Activated T-helper 1 cell treated with anti-CD3 and anti-CD28 coated beads, Interleukin-2, amount 50 U/mL, for 16 hours (primary cell): Measurements from ENCODE around the gene MMP25.
A peak's percentile ranks its signal among the peaks of the same experiment; 100 is the strongest.

ENCODE experiments used
- DNase-seq, 2 donors: peaks; one replicate each; pipeline ENCODE4 v3.0.0-alpha.2; 2020; ENCODE audit warnings: low read depth in 1 of 2, low spot score in 1 of 2

Gene MMP25

DNA sequence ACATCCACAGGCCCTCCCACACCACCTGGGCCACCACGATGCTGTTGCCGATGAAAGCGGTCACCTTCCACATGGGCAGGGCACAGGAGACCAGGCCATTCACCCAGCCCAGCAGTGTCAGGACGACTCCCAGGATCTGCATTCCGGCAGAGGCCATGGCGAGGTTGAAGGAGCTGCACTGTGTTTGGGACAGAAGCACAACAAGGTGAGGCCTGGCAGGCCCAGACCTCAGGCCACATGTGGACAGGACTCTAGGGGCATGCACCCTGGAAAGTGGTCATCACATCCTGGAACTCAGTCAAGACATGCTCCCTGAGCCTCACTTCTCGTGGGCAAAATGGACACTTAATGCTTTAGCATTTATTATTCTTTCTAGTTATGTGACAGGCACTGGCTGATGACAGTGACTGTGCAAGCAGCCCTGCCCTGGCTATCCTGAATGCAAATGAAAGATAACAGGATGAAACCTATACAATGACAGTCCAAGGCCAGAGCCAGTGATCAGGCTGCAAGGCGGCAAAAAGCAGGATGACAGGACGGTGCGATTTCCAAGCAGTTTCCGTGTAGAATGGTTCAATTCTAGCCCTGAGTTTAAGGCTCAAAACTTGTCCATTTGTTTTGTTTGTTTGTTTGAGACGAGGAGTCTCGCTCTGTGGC, 30.4 kb upstream of the MMP25 start:
- DNase-seq = no peak

GRCh38 chr16:3017344-3017743, 29.0 kb upstream of the MMP25 start:
- DNase-seq = no peak

- no peak for DNase-seq
Observed at GRCh38 chr16:3017794-3018506, 28.4 kb upstream of the MMP25 start, which contains the start of gene CLDN6. CLDN6 (minus strand) TSS chr16:3018183; CDS start chr16:3016021, 2,162 bp downstream.

GRCh38 chr16:3019594-3020246, 26.6 kb upstream of the MMP25 start:
- no peak for DNase-seq

DNA sequence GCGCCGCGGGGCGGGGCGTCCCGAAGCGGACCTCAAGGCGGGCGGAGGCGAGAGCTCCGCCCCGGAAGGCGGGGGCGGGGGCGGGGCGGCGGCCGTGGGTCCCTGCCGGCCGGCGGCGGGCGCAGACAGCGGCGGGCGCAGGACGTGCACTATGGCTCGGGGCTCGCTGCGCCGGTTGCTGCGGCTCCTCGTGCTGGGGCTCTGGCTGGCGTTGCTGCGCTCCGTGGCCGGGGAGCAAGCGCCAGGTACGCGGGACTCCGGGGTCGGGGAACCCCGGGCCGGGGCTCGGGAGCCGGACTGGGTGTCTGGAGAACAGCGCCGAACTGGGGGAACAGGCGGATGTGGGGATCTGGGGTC, 26.1 kb upstream of the MMP25 start, which contains the start of gene TNFRSF12A:
TNFRSF12A (plus strand) TSS at position 122 of the 357 bp plus-strand sequence; CDS start at position 152, 30 bp downstream.
- DNase-seq = peak; percentile 24 to 56

DNA sequence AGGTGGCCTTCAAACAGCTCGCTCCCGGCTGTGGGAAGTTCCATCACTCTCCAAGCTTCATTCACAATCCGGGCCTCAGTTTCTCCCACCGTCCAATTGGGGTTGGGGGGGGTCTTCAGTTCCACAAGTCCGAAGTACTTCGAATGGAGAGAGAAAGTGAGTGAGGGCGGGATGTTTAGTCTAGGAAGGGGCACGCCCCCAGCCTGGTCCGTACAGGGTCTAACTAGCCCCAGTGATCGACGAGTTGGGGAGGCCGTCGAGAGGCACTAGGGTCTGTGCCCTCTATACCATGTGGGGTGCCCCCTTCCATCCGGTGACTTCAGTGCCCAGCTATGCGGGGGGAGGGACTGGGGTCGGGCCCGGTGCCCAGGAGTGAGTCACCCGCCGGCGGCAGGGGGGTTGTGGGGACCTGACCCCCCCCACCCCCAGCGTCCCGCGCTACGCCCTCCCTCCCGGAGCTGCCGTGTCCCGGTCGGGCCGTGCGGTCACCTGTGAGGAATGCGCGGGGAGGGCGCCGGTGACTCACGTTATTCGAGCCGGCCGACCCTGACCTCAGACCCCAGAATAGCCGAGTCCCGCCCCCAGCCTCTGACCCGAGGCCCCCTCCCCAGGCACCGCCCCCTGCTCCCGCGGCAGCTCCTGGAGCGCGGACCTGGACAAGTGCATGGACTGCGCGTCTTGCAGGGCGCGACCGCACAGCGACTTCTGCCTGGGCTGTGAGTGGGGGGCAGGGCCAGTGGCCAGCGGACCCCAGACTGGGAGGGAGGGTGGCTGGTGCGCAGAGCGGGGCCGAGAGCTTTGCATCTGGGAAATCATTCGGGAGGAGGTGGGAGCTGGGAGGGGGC, 25.5 kb upstream of the MMP25 start:
- peak; percentile 33 to 64 for DNase-seq

- DNase-seq = peak; percentile 50 to 69
Observed at GRCh38 chr16:3021449-3022207, 24.7 kb upstream of the MMP25 start.

GRCh38 chr16:3022208-3022683, 24.1 kb upstream of the MMP25 start:
- peak; percentile 70 to 80 for DNase-seq

- no peak for DNase-seq
Observed at GRCh38 chr16:3022684-3023414, 23.5 kb upstream of the MMP25 start.

GRCh38 chr16:3023415-3023668, 23.0 kb upstream of the MMP25 start:
- DNase-seq = no peak

DNA sequence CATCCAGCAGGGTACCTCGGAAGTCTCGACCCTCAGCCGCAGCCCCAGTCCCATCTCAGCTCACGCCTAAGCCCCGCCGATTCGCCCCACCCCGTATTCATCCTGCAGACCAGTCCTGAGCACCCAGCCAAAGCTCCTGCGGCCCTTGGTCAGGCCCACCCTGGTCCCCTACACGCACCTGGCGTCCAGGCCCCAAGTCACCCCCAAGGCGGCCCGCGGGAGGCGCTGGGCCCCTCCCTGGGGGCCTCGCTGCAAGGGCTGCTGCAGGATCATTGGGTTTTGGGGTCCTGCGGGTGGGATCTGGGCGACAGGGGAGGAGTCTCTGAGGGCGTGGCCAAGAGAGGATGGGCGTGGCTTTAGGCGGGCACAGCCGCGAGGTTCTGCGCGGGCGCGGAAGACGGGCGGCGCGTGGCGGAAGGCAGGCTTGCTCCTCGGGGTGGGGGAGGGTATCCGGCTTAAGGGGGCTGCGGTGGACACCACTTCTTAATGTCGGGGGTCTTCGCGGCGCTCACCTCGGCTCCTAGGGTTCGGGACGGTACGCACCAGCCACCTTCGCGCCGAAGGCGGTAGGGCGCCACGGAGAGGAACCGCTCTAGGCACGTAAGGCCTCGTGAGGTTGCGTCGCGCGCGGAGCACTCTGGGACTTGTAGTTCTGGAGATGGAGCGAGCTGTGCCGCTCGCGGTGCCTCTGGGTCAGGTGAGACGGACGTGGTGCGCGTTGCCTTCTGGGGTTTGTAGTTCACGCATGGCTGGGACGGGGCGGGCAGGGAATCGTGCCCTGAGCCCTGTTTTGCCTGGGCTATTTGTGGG, 22.5 kb upstream of the MMP25 start, which contains the start of the genes HCFC1R1 and THOC6:
HCFC1R1 (minus strand) TSS at position 274 of the 810 bp plus-strand sequence; CDS start at position 273, 1 bp downstream.
THOC6 (plus strand) TSS at position 367 of the 810 bp plus-strand sequence; CDS start at position 659, 292 bp downstream.
- peak; percentile 92 to 94 for DNase-seq

DNA sequence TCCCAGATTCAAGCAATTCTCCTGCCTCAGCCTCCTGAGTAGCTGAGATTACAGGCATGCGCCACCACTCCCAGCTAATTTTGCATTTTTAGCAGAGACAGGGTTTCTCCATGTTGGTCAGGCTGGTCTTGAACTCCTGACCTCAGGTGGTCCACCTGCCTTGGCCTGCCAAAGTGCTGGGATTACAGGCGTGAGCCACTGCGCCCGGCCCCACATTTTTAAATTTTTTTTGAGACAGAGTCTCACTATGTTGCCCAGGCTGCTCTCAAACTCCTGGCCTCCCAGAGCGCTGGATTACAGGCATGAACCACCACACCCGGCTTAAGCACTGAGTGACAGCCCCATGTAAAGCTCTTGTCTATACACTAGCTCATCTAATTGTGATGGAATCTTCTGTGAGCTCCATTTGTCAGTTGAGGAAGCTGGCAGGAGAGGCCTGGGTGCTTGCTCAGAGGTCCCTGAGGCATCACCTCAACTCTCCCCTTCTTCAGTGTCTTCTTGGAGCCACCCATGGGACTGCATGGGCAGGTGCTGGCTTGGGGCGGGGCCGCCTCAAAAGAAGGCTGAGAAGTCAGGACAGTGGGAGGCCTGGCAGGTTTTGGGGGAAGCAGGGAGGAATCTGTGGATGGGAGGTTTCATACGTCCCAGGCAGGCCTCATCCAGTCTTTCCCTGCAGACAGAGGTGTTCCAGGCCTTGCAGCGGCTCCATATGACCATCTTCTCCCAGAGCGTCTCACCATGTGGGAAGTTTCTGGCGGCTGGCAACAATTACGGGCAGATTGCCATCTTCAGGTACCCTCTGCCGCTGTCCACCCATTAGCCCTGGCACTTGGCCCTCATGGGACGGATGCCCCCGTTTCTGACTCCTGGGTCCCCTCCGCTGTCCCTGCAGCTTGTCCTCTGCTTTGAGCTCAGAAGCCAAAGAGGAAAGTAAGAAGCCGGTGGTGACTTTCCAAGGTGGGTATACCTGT, 21.0 kb upstream of the MMP25 start:
- DNase-seq = no peak

- DNase-seq = no peak
Observed at GRCh38 chr16:3026003-3026378, 20.4 kb upstream of the MMP25 start.

DNA sequence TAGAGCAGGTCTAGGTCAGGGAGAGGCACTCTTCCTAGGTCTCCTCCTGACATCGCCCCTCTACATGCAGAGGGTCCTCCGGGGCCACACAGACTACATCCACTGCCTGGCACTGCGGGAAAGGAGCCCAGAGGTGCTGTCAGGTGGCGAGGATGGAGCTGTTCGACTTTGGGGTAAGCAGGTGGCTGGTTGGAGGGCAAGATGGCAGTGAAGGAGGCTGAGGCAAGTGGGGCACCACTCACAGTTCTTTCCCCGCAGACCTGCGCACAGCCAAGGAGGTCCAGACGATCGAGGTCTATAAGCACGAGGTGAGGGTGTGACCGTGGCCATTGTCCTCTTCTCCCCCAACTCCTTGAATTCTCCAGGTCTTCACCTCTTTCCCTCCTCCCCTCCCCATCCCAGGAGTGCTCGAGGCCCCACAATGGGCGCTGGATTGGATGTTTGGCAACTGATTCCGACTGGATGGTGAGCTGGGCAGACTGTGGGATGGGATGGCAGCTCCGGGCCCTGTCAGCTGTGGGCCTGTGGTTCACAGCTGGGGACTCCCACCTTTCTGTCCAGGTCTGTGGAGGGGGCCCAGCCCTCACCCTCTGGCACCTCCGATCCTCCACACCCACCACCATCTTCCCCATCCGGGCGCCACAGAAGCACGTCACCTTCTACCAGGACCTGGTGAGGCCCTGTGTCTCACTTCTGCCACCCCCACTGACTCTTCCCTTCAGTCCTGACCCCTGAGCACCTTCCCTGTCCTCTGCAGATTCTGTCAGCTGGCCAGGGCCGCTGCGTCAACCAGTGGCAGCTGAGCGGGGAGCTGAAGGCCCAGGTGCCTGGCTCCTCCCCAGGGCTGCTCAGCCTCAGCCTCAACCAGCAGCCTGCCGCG, 19.5 kb upstream of the MMP25 start:
- no peak for DNase-seq

- no peak for DNase-seq
Observed at GRCh38 chr16:3027489-3027795, 18.9 kb upstream of the MMP25 start.

- peak; percentile 80 to 83 for DNase-seq
Observed at GRCh38 chr16:3027983-3028715, 18.2 kb upstream of the MMP25 start.
